ENCODE data around the gene ACSM6.

ACSM6 gene

GRCh38 chr10:95275726-95276366 is 81.8 kb downstream of the ACSM6 start:
- DNase-seq = no peak

- DNase-seq = no peak
Measured at GRCh38 chr10:95276367-95277200, 82.5 kb downstream of the ACSM6 start.

GRCh38 chr10:95277201-95277570 is 83.1 kb downstream of the ACSM6 start:
- no peak for DNase-seq

- DNase-seq = no peak
Measured at GRCh38 chr10:95277614-95278013, 83.6 kb downstream of the ACSM6 start.

Measured in suppressor macrophage treated with lipopolysaccharide for 1 hour (primary cell).